ENCODE data around the gene GSC. TPM values are rescaled to one million over a fixed set of nuclear protein-coding genes. Genes with fewer than 3 reads are reported as not detected.

Gene GSC
- total RNA-seq (2014; rRNA removed) (not detected in 2 replicates), Bru-seq, nascent RNA (not detected), BruChase-seq, experiment 1, labeled RNA remaining after a 6-hour chase (not detected), BruChase-seq, experiment 2, labeled RNA remaining after a 2-hour chase (not detected)
- long read RNA-seq, result 0 reads

GRCh38 chr14:94769391-94770250 lies at the start of gene GSC:
GSC (minus strand) TSS chr14:94770113; CDS start chr14:94770015, 98 bp downstream.
- DNase-seq (peak; percentile 2), ATAC-seq (no peak)
- BruUV-seq (replicated peaks), result no TSS peak
- Histone ChIP-seq H3K9me3 (ENCODE audit: low read length) (no peaks in the 10 kb centered on the region), H3K36me3 (ENCODE audit: low read depth, low read length) (no peaks in the 10 kb centered on the region), H3K27ac (ENCODE audit: low read length) (no peak within 1 kb of the TSS), H3K4me3 (ENCODE audit: low read length) (peak within 1 kb of the TSS; percentile 18; the same call in 1 of the 2 replicates), H3F3A (ENCODE audit: low read length, unreplicated experiment) (no peaks in the 10 kb centered on the region), H3K4me1 (ENCODE audit: insufficient read depth, low read length) (no peaks in the 10 kb centered on the region), H4K20me1 (ENCODE audit: low read length) (no peaks in the 10 kb centered on the region), H3K9me2 (replicated peaks; ENCODE audit: low read length) (no peaks in the 10 kb centered on the region), H3K9ac (ENCODE audit: low read length) (no peak within 1 kb of the TSS), H3K27me3 (ENCODE audit: low read length) (peaks cover 27% of the 10 kb centered on the region), H2AFZ (ENCODE audit: low read length) (no peak within 1 kb of the TSS), H3K4me2 (ENCODE audit: low read length) (peak within 1 kb of the TSS; percentile 39; the same call in 1 of the 2 replicates), H3K79me2 (ENCODE audit: low read length) (no peaks in the 10 kb centered on the region)
- POLR2A ChIA-PET (ENCODE audit: unreplicated experiment), result no interaction called here
- no peak for TF ChIP-seq EZH2 (IDR thresholded peaks at IDR 0.05; ENCODE audit: low read length, unreplicated experiment)
- TF ChIP-seq CTCF (conservative IDR thresholded peaks at IDR 0.05; ENCODE audit: low read depth, low read length), result no peak
- no peak; the same call in 1 of the 2 replicates for TF ChIP-seq EZH2phosphoT487 (IDR thresholded peaks at IDR 0.05; ENCODE audit: borderline replicate concordance, low read length)
- intact Hi-C loops (cut with micrococcal nuclease), result no loop called here
- CTCF ChIA-PET, result no interaction called here

GRCh38 chr14:94819531-94819930 lies 49.6 kb upstream of the GSC start:
- intact Hi-C loops (cut with micrococcal nuclease), result no loop called here
- POLR2A ChIA-PET (ENCODE audit: unreplicated experiment), result no interaction called here

More at GRCh38 chr14:94819531-94819930, 49.6 kb upstream of the GSC start:
- Histone ChIP-seq H3K36me3 (ENCODE audit: low read depth, low read length) (no peaks in the 10 kb centered on the region), H3K4me3 (ENCODE audit: low read length) (no peak overlapping the region), H3K9ac (ENCODE audit: low read length) (no peak overlapping the region), H3K9me2 (replicated peaks; ENCODE audit: low read length) (no peaks in the 10 kb centered on the region), H4K20me1 (ENCODE audit: low read length) (no peaks in the 10 kb centered on the region), H3F3A (ENCODE audit: low read length, unreplicated experiment) (no peaks in the 10 kb centered on the region), H3K27ac (ENCODE audit: low read length) (no peak overlapping the region), H3K9me3 (ENCODE audit: low read length) (no peaks in the 10 kb centered on the region), H2AFZ (ENCODE audit: low read length) (no peak overlapping the region), H3K4me2 (ENCODE audit: low read length) (no peak overlapping the region), H3K79me2 (ENCODE audit: low read length) (no peaks in the 10 kb centered on the region), H3K4me1 (ENCODE audit: insufficient read depth, low read length) (no peaks in the 10 kb centered on the region), H3K27me3 (ENCODE audit: low read length) (no peaks in the 10 kb centered on the region)
- TF ChIP-seq CTCF (conservative IDR thresholded peaks at IDR 0.05; ENCODE audit: low read depth, low read length) (no peak), EZH2 (IDR thresholded peaks at IDR 0.05; ENCODE audit: low read length, unreplicated experiment) (no peak), EZH2phosphoT487 (IDR thresholded peaks at IDR 0.05; ENCODE audit: borderline replicate concordance, low read length) (no peak)
- BruUV-seq (replicated peaks), result no TSS peak
- ATAC-seq, result no peak
- CTCF ChIA-PET, result no interaction called here
- no peak for DNase-seq

Data from PC-3 (cell line).